GM18873 (cell line): ENCODE results near the gene OR2G6.
A peak's percentile ranks its signal among the peaks of the same experiment; 100 is the strongest.
"Not testable (repeated sequence)": the region's sequence is repeated elsewhere in the genome, so short reads cannot be mapped to it uniquely, and the experiment has no call there.

Source experiments
- ATAC-seq: cut with Tn5 transposase; IDR thresholded peaks from one replicate; pipeline ENCODE4 v1.9.1; 2021; ENCODE audit warnings: mild to moderate bottlenecking, moderate library complexity, moderate number of reproducible peaks; ENCODE audit not compliant: unreplicated experiment, low FRiP score

The OR2G6 gene

DNA sequence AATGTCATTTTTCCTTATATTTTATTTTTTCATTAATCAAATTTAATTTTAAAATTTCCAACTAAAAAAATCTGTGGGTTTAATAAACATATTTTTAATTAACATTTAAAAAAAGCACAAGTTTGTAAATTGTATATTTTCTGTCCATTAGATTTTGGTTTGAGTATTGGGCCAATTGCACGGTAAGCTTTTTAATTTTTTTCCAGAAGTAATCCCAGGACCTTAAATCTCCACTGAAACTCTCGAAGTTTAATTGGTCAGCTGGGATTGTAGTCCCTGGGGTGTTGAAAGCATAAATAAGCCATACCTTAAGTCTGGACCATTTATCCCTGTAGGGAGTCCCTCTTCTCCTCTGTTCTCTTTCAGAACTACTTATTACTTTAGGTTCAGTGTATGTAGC is at the start of gene OR2G6:
Gene OR2G6, plus strand, starts transcription at position 301 of the 400 bp plus-strand sequence. CDS start 13,574 bp downstream, outside the sequence.
- ATAC-seq = not testable (repeated sequence)

DNA sequence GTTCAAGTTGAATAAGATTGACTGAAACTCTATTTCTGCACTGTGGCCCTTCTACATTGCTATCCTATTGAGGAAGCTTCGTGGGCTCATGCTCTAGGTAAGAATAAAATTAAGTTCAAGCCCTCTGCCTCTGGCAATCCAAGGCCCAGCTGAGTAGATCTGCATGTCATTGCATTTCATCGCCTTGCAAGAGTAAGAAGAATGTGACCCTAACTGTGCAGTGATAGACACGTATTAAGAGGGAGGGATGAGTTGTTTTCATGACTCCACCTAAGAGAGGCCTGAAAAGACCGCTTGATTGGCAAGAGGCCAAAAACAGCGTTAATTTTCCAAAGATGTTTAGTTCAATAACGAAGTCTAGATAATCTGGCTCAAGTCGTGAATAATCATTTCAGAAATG is 48.8 kb upstream of the OR2G6 start:
- ATAC-seq = not testable (repeated sequence)

DNA sequence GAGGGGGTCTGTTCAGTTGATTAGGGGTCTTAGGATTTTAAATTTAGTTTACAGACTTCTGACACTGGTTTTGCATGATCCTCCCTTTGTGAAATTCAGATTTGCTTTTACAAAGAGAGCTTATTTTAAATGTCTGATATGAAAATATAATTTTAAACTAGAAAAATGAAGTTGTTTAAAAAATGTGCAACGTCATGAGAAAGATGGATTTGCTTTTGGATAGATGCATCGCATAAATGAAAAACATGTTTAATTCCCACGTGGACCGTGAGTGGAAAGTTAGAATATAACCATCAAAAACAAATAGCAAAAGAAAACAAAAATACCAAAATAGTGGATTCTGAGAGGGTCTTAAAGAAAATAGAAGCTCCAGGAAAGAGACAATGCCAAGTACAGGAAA is 36.7 kb upstream of the OR2G6 start:
- no peak for ATAC-seq

DNA sequence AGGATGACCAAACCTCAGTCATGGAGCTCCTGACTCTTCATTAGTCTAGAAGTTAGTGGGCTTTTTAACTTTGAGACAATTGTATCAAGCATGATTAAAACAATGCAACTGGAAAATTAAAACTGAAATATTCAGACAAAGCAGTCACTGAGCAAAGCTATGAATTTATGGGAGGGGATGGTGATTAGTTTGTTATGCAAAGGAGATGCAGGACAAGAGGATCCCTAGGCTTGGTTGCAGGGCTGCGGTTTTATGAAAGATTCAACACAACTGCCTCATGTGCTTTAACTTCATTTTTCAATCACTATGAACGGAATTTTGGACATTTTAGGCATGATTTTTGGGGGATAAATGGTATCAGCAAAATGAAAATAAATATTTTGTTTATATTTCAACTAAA is 35.8 kb upstream of the OR2G6 start:
- not testable (repeated sequence) for ATAC-seq

DNA sequence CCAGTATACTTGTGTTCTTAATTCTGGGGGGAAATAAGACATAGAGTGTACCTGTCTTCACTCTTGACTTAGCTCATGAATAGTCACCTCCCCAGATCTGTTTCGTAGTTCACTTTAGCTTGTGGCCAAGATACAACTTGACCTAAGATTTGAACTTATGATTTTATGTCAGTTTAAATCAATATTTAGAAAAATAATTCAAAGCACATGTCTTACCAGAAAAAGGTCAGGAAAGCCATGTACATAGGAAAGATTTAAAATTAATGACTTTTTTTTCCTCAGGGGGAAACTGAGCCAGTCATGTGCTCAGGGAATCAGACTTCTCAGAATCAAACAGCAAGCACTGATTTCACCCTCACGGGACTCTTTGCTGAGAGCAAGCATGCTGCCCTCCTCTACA is 34.8 kb upstream of the OR2G6 start, which contains the start of gene OR2T3:
Gene OR2T3, plus strand, starts transcription at position 301 of the 400 bp plus-strand sequence. Its CDS starts 0 bp downstream, at position 301.
- not testable (repeated sequence) for ATAC-seq

DNA sequence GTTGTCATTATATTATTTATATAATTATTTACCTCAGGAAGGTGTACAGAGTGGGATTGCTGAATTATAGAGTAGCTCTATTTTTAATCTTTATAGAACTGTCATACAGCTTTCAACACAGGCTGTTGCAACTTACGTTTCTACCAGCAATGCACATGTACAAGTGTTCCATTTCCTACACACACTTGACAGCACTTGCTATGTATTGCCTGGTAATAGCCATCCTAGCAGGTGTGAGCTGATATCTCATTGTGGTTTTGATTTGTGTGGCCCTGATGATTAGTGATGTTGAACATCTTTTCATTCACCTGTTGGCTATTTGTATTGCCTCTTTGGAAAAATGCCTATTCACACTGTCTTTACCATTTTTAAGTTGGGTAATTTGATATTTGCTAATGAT is 32.2 kb upstream of the OR2G6 start:
- ATAC-seq = peak; percentile 42

DNA sequence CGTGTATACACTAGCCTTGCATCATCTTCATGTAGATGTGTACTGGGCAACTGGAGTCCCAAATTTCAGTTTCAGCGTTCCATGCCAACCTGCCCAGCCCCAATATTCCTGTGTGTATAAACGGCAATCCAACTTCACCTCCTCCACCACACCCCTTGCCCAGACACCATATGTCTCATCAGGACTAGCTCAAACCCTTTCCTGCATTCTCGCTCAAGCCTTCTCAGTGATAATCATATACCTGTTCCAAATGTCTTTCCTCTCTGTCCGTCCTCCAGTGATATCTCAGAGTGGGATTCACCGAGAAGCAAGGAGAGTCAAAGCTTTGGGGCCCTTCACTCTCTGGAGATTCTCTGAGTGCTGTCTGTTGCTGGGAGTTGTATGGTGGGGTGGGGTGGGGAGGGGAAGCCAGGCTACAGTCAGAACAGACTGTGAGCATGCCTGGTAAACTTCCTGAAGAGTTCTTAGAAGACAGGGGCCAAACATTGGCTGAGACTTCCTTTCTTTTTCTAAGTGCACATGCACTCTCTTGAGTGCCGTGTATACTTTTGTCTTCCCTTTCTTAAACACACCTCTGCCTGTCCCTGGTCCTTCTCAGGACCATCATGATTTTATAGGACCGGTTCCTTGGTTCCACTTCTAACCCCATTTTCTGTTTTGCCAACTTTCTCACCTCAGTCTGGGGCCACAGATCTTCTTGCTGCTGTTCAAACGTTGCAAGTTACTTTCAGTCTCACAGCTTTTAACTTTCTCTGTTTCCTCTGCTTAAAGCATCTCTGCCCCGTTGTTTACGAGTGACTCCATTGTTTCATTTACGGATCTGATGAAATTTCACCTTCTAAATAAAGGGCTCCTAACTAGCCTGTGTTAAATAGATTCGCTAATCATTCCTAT is 25.9 kb upstream of the OR2G6 start:
- ATAC-seq = peak; percentile 88

DNA sequence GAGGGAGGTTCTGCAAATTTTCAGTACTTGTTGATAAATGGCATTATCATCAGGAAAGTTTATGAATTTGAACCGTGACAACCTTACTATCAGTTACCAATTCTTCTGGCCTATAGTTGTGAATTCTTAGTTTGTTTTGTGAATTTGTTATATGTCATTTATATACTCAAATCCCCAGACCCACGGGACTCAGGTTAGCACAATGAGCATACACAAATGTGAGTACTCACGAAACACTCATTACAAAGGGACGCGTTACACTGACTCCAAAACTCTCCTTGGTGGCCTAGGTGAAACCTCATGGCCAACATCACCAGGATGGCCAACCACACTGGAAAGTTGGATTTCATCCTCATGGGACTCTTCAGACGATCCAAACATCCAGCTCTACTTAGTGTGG is 19.6 kb upstream of the OR2G6 start, which contains the start of gene OR2T5:
Gene OR2T5, plus strand, starts transcription at position 301 of the 400 bp plus-strand sequence. Its CDS starts 0 bp downstream, at position 301.
- ATAC-seq = not testable (repeated sequence)

DNA sequence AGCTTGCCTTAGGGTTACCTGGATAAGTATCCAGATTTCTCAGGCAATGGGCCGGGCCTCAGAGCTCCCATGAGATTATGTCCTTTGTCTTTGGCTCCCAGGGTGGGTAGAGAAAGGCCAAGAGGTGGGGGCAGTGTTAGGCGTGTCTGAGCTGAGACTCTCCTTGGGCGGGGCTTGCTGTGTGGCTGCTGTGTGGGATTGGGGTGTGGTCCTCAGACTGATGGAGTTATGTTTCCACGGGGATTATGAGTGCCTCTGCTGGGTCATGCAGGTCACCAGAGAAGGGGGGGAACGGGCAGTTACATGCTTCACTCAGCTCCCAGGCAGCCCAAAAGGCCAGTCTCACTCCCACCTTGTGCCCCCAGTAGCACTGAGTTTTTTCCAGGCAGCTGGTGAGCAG is 11.2 kb upstream of the OR2G6 start:
- ATAC-seq = not testable (repeated sequence)

DNA sequence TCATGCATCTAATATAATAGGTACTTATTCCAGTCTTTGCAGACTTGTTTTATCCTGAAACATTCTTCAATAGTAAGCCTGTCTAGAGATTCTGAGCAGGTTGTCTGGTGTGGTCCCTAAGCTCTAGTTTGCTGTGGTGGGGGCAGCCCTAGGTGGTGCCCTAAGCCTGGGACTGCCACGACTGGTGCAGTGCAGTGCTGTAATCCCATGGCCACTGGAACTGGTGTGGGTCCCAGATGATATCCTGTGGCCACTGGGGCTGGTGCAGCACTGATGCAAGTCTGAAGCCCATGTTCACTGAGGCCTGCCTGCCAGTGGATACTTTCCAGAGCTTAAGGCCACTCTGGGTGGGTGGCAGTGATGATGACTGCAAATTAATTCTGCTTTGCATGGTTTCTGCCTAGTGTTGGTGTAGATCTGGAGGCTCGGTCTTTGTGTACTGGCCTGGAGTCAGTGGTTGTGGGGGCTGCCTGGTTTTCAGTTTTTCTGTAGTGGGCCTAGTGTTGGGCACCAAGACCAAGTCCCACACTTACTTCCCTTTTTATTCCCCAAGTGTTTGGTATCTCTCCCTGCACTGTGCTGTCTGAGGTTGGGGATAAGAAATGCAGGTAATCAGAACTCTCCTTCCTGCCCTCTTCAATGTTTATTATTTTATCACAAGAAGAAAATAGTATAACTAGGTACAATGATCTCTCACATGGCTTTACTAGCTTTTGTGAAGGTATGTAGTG is 7.4 kb upstream of the OR2G6 start:
- ATAC-seq = not testable (repeated sequence)

DNA sequence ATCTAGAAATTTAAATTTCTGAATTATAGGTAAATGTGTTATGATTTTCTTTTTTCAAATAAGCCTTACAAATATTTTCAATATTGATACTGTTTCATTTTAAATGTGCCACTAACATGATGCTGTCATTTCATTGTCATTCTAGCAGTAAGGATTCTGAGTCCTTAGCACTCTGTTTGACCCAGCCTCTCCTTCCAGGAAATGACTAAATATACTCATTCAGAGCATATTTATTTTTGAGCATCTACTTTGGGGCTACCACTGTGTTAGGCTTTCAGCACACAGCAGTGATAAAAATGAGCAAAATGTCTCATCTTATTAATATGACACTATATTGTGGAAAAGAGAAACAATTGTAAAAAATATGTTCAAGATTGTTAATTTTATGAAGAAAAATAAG is 2.3 kb downstream of the OR2G6 start:
- ATAC-seq = not testable (repeated sequence)

DNA sequence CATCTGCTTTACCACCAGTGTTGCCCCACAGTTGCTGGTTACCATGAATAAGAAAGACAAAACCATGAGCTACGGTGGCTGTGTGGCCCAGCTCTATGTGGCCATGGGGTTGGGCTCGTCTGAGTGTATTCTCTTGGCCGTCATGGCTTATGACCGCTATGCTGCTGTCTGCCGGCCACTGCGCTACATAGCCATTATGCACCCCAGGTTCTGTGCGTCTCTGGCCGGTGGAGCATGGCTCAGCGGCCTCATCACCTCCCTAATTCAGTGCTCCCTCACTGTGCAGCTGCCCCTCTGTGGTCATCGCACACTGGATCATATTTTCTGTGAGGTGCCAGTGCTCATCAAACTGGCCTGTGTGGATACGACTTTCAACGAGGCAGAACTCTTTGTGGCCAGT is 14.0 kb downstream of the OR2G6 start:
- ATAC-seq = no peak

DNA sequence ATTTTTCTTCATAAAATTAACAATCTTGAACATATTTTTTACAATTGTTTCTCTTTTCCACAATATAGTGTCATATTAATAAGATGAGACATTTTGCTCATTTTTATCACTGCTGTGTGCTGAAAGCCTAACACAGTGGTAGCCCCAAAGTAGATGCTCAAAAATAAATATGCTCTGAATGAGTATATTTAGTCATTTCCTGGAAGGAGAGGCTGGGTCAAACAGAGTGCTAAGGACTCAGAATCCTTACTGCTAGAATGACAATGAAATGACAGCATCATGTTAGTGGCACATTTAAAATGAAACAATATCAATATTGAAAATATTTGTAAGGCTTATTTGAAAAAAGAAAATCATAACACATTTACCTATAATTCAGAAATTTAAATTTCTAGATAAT is 29.6 kb downstream of the OR2G6 start:
- ATAC-seq = not testable (repeated sequence)

DNA sequence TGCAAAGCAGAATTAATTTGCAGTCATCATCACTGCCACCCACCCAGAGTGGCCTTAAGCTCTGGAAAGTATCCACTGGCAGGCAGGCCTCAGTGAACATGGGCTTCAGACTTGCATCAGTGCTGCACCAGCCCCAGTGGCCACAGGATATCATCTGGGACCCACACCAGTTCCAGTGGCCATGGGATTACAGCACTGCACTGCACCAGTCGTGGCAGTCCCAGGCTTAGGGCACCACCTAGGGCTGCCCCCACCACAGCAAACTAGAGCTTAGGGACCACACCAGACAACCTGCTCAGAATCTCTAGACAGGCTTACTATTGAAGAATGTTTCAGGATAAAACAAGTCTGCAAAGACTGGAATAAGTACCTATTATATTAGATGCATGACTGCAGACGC is 39.5 kb downstream of the OR2G6 start:
- ATAC-seq = not testable (repeated sequence)

DNA sequence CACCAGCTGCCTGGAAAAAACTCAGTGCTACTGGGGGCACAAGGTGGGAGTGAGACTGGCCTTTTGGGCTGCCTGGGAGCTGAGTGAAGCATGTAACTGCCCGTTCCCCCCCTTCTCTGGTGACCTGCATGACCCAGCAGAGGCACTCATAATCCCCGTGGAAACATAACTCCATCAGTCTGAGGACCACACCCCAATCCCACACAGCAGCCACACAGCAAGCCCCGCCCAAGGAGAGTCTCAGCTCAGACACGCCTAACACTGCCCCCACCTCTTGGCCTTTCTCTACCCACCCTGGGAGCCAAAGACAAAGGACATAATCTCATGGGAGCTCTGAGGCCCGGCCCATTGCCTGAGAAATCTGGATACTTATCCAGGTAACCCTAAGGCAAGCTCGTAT is 43.2 kb downstream of the OR2G6 start:
- not testable (repeated sequence) for ATAC-seq

DNA sequence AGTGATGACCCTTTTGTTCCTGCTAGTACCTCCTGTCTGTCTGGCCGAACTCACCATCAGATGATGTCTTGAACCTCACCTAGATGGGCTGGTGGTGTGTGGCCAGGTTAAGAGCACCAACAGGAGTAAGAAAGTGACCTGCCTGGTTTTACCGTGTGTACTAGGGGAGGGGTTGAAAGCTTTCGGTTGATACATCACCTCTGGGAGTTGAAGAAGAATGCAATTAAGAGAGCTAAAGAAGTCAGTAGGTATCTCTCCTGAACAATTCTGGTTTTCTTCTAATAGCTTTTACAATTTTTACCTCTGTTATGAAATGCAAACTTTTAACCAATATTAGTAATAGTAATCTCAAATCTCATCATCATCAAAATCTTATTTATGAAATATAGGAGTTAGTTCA is 54.8 kb downstream of the OR2G6 start, which contains the start of gene OR2T29:
Gene OR2T29, minus strand, starts transcription at position 101 of the 400 bp plus-strand sequence. CDS start 3,281 bp downstream, outside the sequence.
- not testable (repeated sequence) for ATAC-seq

DNA sequence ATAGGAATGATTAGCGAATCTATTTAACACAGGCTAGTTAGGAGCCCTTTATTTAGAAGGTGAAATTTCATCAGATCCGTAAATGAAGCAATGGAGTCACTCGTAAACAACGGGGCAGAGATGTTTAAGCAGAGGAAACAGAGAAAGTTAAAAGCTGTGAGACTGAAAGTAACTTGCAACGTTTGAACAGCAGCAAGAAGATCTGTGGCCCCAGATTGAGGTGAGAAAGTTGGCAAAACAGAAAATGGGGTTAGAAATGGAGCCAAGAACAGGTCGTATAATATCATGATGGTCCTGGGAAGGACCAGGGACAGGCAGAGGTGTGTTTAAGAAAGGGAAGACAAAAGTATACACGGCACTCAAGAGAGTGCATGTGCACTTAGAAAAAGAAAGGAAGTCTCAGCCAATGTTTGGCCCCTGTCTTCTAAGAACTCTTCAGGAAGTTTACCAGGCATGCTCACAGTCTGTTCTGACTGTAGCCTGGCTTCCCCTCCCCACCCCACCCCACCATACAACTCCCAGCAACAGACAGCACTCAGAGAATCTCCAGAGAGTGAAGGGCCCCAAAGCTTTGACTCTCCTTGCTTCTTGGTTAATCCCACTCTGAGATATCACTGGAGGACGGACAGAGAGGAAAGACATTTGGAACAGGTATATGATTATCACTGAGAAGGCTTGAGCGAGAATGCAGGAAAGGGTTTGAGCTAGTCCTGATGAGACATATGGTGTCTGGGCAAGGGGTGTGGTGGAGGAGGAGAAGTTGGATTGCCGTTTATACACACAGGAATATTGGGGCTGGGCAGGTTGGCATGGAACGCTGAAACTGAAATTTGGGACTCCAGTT is 57.9 kb downstream of the OR2G6 start:
- peak; percentile 63 for ATAC-seq

DNA sequence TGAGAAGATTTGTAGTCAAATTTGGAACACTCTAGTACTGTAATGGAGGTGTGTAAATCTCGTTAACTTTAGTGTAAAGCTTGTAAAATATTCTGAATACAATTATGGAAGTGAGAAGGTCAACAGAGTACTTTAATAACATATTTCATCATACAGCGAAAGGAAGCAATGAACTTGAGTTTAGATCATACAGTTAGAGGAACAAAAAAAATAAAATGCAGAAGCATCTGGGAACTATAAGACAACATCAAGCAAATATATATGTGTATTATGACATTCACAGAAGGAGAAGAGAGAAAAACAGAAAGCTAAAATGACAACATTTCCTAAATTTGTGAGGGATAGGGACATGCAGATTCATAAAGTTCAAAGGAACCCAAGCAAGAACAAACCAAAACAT is 61.2 kb downstream of the OR2G6 start:
- ATAC-seq = not testable (repeated sequence)

DNA sequence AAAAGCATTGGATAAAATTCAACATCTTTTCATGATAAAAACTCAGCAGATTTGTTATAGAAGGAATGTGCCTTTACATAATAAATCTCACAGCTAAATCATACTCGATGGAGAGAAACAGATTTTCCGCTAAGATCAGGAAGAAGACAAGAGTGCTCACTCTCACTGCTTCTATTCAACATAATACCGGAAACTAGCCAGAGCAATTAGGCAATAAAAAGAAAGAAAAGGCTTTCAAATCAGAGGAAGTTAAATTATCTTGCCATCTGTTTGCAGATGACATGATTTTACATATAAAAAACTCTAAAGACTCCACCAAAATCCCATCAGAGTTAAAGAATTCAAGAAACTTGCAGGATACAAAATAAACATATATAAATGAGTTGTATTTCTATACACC is 62.9 kb downstream of the OR2G6 start:
- ATAC-seq = not testable (repeated sequence)

DNA sequence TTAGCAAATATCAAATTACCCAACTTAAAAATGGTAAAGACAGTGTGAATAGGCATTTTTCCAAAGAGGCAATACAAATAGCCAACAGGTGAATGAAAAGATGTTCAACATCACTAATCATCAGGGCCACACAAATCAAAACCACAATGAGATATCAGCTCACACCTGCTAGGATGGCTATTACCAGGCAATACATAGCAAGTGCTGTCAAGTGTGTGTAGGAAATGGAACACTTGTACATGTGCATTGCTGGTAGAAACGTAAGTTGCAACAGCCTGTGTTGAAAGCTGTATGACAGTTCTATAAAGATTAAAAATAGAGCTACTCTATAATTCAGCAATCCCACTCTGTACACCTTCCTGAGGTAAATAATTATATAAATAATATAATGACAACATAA is 64.2 kb downstream of the OR2G6 start:
- ATAC-seq = not testable (repeated sequence)
